HepG2 (cell line): Measurements from ENCODE around the gene HEXIM1. TPM values are rescaled to one million over a fixed set of nuclear protein-coding genes. Genes with fewer than 3 reads are reported as not detected.

ENCODE experiments used
- ATAC-seq: fragments of 200-7000 bp; cut with Tn5 transposase; 3 replicates; pipeline ENCODE4 v1.9.1; 2020; ENCODE audit warnings: mild to moderate bottlenecking, moderate library complexity
- BruUV-seq: library from RNA; stranded (reverse); fragments of 400-500 nt; replicated peaks from 2 replicates; lab custom pipeline; 2021; lab: Mats Ljungman, UMichigan
- CTCF ChIA-PET: fragments of 300-600 bp; formaldehyde crosslinking; extraction: SDS; loops from one replicate; lab custom pipeline; 2021; ENCODE audit warnings: low total read pairs, inconsistent platforms, low intra/inter-chr PET ratio; lab: Yijun Ruan, JAX
- POLR2A ChIA-PET: fragments of 350-600 bp; sonication (Branson Sonifier 250); formaldehyde crosslinking; loops from one replicate; lab custom pipeline; 2020; ENCODE audit warnings: antibody characterized with exemption, inconsistent platforms; lab: Yijun Ruan, JAX
- DNase-seq: peaks from one replicate; pipeline ENCODE4 v3.0.0-alpha.2; 2015; ENCODE audit warnings: low spot score
- FAIRE-seq: peaks from 3 replicates; lab custom pipeline; 2011; peaks lifted over from hg19 to GRCh38; lab: Jason Lieb, UNC
- H2AFZ ChIP-seq: one replicate; pipeline ENCODE4 v1.6.1; 2011; ENCODE audit warnings: low read length, inconsistent platforms
- H3K27ac ChIP-seq: fragments of 300-600 bp; 3 replicates; pipeline ENCODE4 v1.8.0; 2011; ENCODE audit warnings: mixed run types, mild to moderate bottlenecking, mixed read lengths, low read length, inconsistent platforms; ENCODE audit not compliant: insufficient read depth; ENCODE audit errors: extremely low read length
- H3K27me3 ChIP-seq, 2 experiments: fragments of 200-600 bp in 1 of 2; 2 replicates in 1 of 2; 3 replicates in 1 of 2; pipeline versions ENCODE4 v1.6.0 to v1.8.0; 2011; ENCODE audit warnings: low read length in 2 of 2, mild to moderate bottlenecking in 2 of 2, moderate library complexity in 2 of 2, inconsistent platforms in 1 of 2; ENCODE audit not compliant: insufficient read depth in 2 of 2, control insufficient read depth in 1 of 2
- H3K36me3 ChIP-seq, 2 experiments: fragments of 200-600 bp in 1 of 2; replicated peaks in 1 of 2; 2 replicates in 1 of 2; 3 replicates in 1 of 2; pipeline versions ENCODE4 v1.5.1 to v1.8.0; 2011; ENCODE audit warnings: low read length in 2 of 2, inconsistent platforms in 1 of 2; ENCODE audit not compliant: insufficient read depth in 2 of 2, control insufficient read depth in 1 of 2
- H3K4me1 ChIP-seq: 2 replicates; pipeline ENCODE4 v1.5.1; 2012; ENCODE audit warnings: low read length, inconsistent platforms; ENCODE audit not compliant: insufficient read depth
- H3K4me2 ChIP-seq: 2 replicates; pipeline ENCODE4 v1.6.0; 2011; ENCODE audit warnings: low read depth, low read length, inconsistent platforms
- H3K4me3 ChIP-seq, 3 experiments: fragments of 200-600 bp in 1 of 3; sonication (generic), shearing (Covaris generic) in 1 of 3; replicated peaks in 1 of 3; 2 replicates each; pipeline ENCODE4 v1.5.1; 2011 to 2016; ENCODE audit warnings: low read length in 3 of 3, inconsistent platforms in 2 of 3, low read depth in 2 of 3, mild to moderate bottlenecking in 2 of 3, control low read depth in 1 of 3, mixed read lengths in 1 of 3; ENCODE audit not compliant: insufficient read depth in 1 of 3
- H3K79me2 ChIP-seq: one replicate; pipeline ENCODE4 v1.6.1; 2011; ENCODE audit warnings: low read length, inconsistent platforms; ENCODE audit not compliant: insufficient read depth
- H3K9ac ChIP-seq: 2 replicates; pipeline ENCODE4 v1.6.0; 2011; ENCODE audit warnings: mild to moderate bottlenecking, low read depth, low read length, inconsistent platforms; ENCODE audit not compliant: insufficient read depth
- H3K9me3 ChIP-seq: 2 replicates; pipeline ENCODE4 v1.5.1; 2012; ENCODE audit warnings: mild to moderate bottlenecking, low read length
- H4K20me1 ChIP-seq: 2 replicates; pipeline ENCODE4 v1.6.0; 2011; ENCODE audit warnings: inconsistent platforms, mild to moderate bottlenecking, low read length, moderate library complexity; ENCODE audit not compliant: insufficient read depth
- ARNT2 ChIP-seq: sonication (generic); formaldehyde crosslinking; IDR thresholded peaks from 2 replicates; pipeline ENCODE4 v1.8.0; 2022; ENCODE audit warnings: mild to moderate bottlenecking, low read depth, missing genetic modification reagents, moderate library complexity
- CCDC6 ChIP-seq: sonication (generic); formaldehyde crosslinking; IDR thresholded peaks from 2 replicates; pipeline ENCODE4 v1.8.1; 2022; ENCODE audit warnings: mild to moderate bottlenecking, missing genetic modification reagents, moderate library complexity
- SMYD3 ChIP-seq: sonication (generic); formaldehyde crosslinking; IDR thresholded peaks from 2 replicates; pipeline ENCODE4 v1.8.1; 2023; ENCODE audit warnings: mild to moderate bottlenecking, missing genetic modification reagents
- SOX13 ChIP-seq, 3 experiments: fragments of 450-650 bp in 1 of 3; sonication (generic) in 1 of 3; formaldehyde crosslinking in 1 of 3; IDR thresholded peaks in 2 of 3; conservative IDR thresholded peaks in 1 of 3; 2 replicates each; pipeline versions ENCODE4 v1.5.0 to v1.6.1; 2016 to 2020; ENCODE audit warnings: antibody characterized with exemption in 1 of 3, mild to moderate bottlenecking in 1 of 3, missing compliant biosample characterization in 1 of 3, missing genetic modification reagents in 1 of 3, moderate library complexity in 1 of 3
- WGBS: methylation state at CpG from one replicate; pipeline ENCODE4 v1.1.6; 2017; ENCODE audit warnings: low lambda C conversion rate; 5-methylcytosine and 5-hydroxymethylcytosine counted together
- in situ Hi-C: cut with HindIII; loops from 2 replicates; pipeline ENCODE4 v1.10.0; 2017; ENCODE audit warnings: low pct_unique_long_range_greater_than_20kb; ENCODE audit not compliant: extremely low pct_ligation_motif_present
- intact Hi-C: fragments of 100-400 bp; cut with micrococcal nuclease; formaldehyde crosslinking; loops from one replicate; pipeline ENCODE4 v1.10.0; 2022; ENCODE audit not compliant: unreplicated experiment
- polyA plus RNA-seq, 8 experiments: library from polyadenylated mRNA; depleted of rRNA in 3 of 8; stranded (reverse) in 7 of 8; unstranded in 1 of 8; fragments of >200 nt; fragmentation: Illumina TruSeq in 4 of 8; extraction: Trizol in 4 of 8; gene quantifications; 2 replicates each; pipeline versions ENCODE4 v1.2.1 to v1.2.3, GENCODE V29; 2011 to 2016; ENCODE audit warnings: low read depth in 4 of 8, missing spikeins in 1 of 8, mixed read lengths in 1 of 8; ENCODE audit not compliant: insufficient read depth in 1 of 8
- total RNA-seq, 5 experiments: library from RNA; depleted of rRNA; stranded (reverse); fragments of >200 nt; fragmentation: Illumina TruSeq; extraction: Trizol; gene quantifications; 2 replicates each; pipeline ENCODE4 v1.2.3, GENCODE V29; 2016; ENCODE audit warnings: low read depth in 1 of 5
- TF ChIP-seq, protein P1 (sequence below): sonication (generic); formaldehyde crosslinking; IDR thresholded peaks from 2 replicates; pipeline ENCODE4 v1.8.1; 2022; ENCODE audit warnings: low read depth, mild to moderate bottlenecking, missing genetic modification reagents
- TF ChIP-seq, protein P2 (sequence below): sonication (generic); formaldehyde crosslinking; IDR thresholded peaks from 2 replicates; pipeline ENCODE4 v1.4.0; 2020; ENCODE audit warnings: missing genetic modification reagents
- TF ChIP-seq, protein P3 (sequence below): sonication (generic); formaldehyde crosslinking; IDR thresholded peaks from one replicate; pipeline ENCODE4 v1.5.1; 2020; ENCODE audit warnings: mild to moderate bottlenecking, missing genetic modification reagents; ENCODE audit errors: not compliant biosample characterization

Gene HEXIM1
- total and polyA plus RNA-seq, 2 of the 13 experiments (the other 11 are each of a cell fraction or from before 2014, with no cell fraction given): 10.5 to 16.6 TPM

DNA sequence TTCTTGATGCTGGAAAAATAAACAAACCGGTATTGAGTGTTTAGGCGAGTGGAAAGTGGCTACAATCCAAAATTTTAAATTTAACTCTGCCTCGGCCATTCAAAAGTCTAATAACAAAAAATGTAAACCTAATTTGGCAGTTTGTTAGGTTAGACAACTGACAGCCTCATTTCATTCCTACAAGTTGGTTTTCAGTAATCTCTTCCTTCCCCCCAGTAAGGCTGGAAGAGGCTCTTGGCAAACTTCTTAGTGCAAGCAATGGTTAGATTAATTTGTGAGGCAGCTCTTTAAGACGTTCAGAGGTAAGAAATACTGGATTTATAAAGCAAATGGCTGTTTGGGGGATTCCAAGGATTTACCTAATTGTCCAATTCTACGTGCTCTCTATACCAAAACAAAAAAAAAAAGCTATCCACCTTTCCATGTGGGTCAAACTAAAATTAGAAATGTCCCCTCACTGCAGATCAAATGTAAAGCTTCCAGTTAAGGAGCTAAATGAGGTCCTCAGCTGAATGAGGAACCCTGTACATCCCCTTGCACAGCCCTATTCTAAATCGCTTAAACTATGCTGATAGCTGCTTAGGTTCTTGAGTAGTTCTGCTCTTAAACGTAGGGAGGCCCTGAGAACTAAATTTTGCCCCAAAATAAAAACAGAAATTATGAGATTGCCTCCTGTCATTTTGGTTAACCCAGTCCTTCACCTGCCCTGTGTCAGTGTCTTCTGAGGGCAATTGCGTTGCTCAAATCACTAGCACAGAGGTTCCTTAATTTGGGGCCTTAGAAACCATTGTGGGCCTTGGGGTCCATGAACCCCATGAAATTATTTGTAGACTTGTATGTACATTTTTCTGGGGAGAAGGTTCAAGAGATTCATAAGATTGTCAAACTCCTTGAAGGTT lies 2.9 kb downstream of the HEXIM1 start:
- no peak for DNase-seq
- Histone ChIP-seq H3K4me3 (peak overlapping the region; percentile 97 to 98 (median 97); a peak in 5 of 6 replicates), H3K4me1 (peaks cover 22% of the 10 kb centered on the region), H4K20me1 (peaks cover 35% of the 10 kb centered on the region), H3K4me2 (peak overlapping the region; percentile 95), H2AFZ (no peak overlapping the region), H3K9ac (peak overlapping the region; percentile 85), H3K9me3 (no peaks in the 10 kb centered on the region), H3K27ac (peak overlapping the region; percentile 12), H3K36me3 (no peaks in the 10 kb centered on the region; a peak in 1 of 5 replicates), H3K79me2 (peaks cover 36% of the 10 kb centered on the region), H3K27me3 (no peaks in the 10 kb centered on the region; a peak in 2 of 5 replicates)
- no peak for FAIRE-seq
- intact Hi-C loops: no loop called here
- CTCF ChIA-PET: interaction anchor here (1.0 to 8.5 kb wide), 4 partner anchors 9 to 46 kb away, joined by 3 to 130 read pairs (median 32); partner anchors contain the start of genes ACBD4 and HEXIM2
- 22% methylated on average over 8 of the region's 8 CpGs for WGBS
- no TSS peak for BruUV-seq
- in situ Hi-C loops: no loop called here
- no peak for ATAC-seq
- POLR2A ChIA-PET: interaction anchor here (1.1 to 19.8 kb wide), 12 partner anchors 13 to 256 kb away, joined by 3 to 2487 read pairs (median 9); partner anchors contain the start of genes ACBD4 and HEXIM2
- TF ChIP-seq, protein P1, sequence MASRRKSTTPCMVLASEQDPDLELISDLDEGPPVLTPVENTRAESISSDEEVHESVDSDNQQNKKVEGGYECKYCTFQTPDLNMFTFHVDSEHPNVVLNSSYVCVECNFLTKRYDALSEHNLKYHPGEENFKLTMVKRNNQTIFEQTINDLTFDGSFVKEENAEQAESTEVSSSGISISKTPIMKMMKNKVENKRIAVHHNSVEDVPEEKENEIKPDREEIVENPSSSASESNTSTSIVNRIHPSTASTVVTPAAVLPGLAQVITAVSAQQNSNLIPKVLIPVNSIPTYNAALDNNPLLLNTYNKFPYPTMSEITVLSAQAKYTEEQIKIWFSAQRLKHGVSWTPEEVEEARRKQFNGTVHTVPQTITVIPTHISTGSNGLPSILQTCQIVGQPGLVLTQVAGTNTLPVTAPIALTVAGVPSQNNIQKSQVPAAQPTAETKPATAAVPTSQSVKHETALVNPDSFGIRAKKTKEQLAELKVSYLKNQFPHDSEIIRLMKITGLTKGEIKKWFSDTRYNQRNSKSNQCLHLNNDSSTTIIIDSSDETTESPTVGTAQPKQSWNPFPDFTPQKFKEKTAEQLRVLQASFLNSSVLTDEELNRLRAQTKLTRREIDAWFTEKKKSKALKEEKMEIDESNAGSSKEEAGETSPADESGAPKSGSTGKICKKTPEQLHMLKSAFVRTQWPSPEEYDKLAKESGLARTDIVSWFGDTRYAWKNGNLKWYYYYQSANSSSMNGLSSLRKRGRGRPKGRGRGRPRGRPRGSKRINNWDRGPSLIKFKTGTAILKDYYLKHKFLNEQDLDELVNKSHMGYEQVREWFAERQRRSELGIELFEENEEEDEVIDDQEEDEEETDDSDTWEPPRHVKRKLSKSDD: no peak
- TF ChIP-seq CCDC6 (CRISPR knock-in tag) (no peak), ARNT2 (CRISPR knock-in tag) (0 out of 2 replicates have a peak, but pooled peaks have one; percentile 7), SOX13 (IDR thresholded peaks at IDR 0.05) (no peak), SOX13 (CRISPR knock-in tag; conservative IDR thresholded peaks at IDR 0.05 in 1 of 2, IDR thresholded peaks at IDR 0.05 in 1 of 2) (peak in 1 of 2 experiments; percentile 2; a peak in 1 of 4 replicates), SMYD3 (CRISPR knock-in tag) (0 out of 2 replicates have a peak, but pooled peaks have one; percentile 16)
- TF ChIP-seq, protein P2, sequence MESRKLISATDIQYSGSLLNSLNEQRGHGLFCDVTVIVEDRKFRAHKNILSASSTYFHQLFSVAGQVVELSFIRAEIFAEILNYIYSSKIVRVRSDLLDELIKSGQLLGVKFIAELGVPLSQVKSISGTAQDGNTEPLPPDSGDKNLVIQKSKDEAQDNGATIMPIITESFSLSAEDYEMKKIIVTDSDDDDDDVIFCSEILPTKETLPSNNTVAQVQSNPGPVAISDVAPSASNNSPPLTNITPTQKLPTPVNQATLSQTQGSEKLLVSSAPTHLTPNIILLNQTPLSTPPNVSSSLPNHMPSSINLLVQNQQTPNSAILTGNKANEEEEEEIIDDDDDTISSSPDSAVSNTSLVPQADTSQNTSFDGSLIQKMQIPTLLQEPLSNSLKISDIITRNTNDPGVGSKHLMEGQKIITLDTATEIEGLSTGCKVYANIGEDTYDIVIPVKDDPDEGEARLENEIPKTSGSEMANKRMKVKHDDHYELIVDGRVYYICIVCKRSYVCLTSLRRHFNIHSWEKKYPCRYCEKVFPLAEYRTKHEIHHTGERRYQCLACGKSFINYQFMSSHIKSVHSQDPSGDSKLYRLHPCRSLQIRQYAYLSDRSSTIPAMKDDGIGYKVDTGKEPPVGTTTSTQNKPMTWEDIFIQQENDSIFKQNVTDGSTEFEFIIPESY (CRISPR knock-in tag): no peak
- TF ChIP-seq, protein P3, sequence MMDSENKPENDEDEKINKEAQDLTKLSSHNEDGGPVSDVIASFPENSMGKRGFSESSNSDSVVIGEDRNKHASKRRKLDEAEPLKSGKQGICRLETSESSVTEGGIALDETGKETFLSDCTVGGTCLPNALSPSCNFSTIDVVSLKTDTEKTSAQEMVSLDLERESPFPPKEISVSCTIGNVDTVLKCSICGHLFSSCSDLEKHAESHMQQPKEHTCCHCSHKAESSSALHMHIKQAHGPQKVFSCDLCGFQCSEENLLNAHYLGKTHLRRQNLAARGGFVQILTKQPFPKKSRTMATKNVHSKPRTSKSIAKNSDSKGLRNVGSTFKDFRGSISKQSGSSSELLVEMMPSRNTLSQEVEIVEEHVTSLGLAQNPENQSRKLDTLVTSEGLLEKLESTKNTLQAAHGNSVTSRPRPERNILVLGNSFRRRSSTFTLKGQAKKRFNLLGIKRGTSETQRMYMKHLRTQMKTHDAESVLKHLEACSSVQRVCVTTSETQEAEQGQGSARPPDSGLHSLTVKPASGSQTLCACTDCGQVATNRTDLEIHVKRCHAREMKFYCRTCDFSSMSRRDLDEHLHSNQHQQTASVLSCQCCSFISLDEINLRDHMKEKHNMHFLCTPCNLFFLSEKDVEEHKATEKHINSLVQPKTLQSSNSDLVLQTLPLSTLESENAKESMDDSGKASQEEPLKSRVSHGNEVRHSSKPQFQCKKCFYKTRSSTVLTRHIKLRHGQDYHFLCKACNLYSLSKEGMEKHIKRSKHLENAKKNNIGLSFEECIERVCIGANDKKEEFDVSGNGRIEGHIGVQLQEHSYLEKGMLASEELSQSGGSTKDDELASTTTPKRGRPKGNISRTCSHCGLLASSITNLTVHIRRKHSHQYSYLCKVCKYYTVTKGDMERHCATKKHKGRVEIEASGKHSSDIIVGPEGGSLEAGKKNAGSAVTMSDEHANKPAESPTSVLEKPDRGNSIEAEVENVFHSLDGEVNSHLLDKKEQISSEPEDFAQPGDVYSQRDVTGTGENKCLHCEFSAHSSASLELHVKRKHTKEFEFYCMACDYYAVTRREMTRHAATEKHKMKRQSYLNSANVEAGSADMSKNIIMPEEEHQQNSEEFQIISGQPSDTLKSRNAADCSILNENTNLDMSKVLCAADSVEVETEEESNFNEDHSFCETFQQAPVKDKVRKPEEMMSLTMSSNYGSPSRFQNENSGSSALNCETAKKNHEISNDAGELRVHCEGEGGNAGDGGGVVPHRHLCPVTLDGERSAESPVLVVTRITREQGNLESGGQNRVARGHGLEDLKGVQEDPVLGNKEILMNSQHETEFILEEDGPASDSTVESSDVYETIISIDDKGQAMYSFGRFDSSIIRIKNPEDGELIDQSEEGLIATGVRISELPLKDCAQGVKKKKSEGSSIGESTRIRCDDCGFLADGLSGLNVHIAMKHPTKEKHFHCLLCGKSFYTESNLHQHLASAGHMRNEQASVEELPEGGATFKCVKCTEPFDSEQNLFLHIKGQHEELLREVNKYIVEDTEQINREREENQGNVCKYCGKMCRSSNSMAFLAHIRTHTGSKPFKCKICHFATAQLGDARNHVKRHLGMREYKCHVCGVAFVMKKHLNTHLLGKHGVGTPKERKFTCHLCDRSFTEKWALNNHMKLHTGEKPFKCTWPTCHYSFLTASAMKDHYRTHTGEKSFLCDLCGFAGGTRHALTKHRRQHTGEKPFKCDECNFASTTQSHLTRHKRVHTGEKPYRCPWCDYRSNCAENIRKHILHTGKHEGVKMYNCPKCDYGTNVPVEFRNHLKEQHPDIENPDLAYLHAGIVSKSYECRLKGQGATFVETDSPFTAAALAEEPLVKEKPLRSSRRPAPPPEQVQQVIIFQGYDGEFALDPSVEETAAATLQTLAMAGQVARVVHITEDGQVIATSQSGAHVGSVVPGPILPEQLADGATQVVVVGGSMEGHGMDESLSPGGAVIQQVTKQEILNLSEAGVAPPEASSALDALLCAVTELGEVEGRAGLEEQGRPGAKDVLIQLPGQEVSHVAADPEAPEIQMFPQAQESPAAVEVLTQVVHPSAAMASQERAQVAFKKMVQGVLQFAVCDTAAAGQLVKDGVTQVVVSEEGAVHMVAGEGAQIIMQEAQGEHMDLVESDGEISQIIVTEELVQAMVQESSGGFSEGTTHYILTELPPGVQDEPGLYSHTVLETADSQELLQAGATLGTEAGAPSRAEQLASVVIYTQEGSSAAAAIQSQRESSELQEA: no peak
